Cardiac fibroblast (primary cell): Measurements from ENCODE around the gene MRPL50.

ENCODE experiments used
- DNase-seq, 2 donors: peaks; one replicate each; pipeline versions ENCODE4 v3.0.0 to v3.0.0-alpha.2; 2010; ENCODE audit warnings: low read depth in 2 of 2
- H3K4me3 ChIP-seq, 2 donors: replicated peaks in 1 of 2; 1 replicate in 1 of 2; 2 replicates in 1 of 2; pipeline ENCODE4 v1.5.1; 2011; ENCODE audit warnings: low read depth in 2 of 2, low read length in 2 of 2, mild to moderate bottlenecking in 2 of 2, moderate library complexity in 1 of 2
- TF ChIP-seq, protein P1 (sequence below): IDR thresholded peaks from one replicate; pipeline ENCODE4 v1.5.1; 2011; ENCODE audit warnings: low read depth, mild to moderate bottlenecking, low read length, inconsistent platforms

The MRPL50 gene

GRCh38 chr9:101398068-101398929 lies at the start of gene MRPL50, which contains the start of gene ZNF189:
Gene MRPL50 (minus strand): TSS chr9:101398618. CDS start chr9:101398592, 26 bp downstream.
Gene ZNF189 (plus strand): TSS chr9:101398851. CDS start chr9:101399157, 306 bp downstream.
- TF ChIP-seq, protein P1, sequence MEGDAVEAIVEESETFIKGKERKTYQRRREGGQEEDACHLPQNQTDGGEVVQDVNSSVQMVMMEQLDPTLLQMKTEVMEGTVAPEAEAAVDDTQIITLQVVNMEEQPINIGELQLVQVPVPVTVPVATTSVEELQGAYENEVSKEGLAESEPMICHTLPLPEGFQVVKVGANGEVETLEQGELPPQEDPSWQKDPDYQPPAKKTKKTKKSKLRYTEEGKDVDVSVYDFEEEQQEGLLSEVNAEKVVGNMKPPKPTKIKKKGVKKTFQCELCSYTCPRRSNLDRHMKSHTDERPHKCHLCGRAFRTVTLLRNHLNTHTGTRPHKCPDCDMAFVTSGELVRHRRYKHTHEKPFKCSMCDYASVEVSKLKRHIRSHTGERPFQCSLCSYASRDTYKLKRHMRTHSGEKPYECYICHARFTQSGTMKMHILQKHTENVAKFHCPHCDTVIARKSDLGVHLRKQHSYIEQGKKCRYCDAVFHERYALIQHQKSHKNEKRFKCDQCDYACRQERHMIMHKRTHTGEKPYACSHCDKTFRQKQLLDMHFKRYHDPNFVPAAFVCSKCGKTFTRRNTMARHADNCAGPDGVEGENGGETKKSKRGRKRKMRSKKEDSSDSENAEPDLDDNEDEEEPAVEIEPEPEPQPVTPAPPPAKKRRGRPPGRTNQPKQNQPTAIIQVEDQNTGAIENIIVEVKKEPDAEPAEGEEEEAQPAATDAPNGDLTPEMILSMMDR = no peak
- peak; percentile 99 for DNase-seq
- peak within 1 kb of the TSS; percentile 72 to 76 for H3K4me3 ChIP-seq

DNA sequence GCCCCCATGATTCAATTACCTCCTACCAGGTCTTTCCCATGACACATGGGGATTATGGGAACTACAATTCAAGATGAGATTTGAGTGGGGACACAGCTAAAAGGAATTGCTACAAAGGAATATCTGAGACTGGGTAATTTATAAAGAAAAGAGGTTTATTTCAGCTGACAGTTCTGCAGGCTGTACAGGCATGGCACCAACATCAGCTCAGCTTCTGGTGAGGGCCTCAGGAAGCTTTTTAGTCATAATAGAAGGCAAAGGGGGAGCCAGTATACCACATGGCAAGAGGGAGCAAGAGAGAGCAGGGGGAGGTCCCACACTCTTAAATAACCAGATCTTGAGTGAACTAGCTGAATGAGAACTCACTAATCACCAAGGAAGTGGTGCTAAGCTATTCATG lies 48.3 kb upstream of the MRPL50 start:
- TF ChIP-seq, protein P1 = no peak
- no peak overlapping the region for H3K4me3 ChIP-seq
- DNase-seq = no peak

- TF ChIP-seq, protein P1 = no peak
- peak in 1 of 2 donors; percentile 45 for DNase-seq
- H3K4me3 ChIP-seq = peak overlapping the region in 1 of 2 donors; percentile 9
Measured at GRCh38 chr9:101445353-101446029, 47.1 kb upstream of the MRPL50 start.

GRCh38 chr9:101443364-101443771 lies 45.0 kb upstream of the MRPL50 start:
- no peak overlapping the region for H3K4me3 ChIP-seq
- no peak for DNase-seq
- TF ChIP-seq, protein P1 = no peak

DNA sequence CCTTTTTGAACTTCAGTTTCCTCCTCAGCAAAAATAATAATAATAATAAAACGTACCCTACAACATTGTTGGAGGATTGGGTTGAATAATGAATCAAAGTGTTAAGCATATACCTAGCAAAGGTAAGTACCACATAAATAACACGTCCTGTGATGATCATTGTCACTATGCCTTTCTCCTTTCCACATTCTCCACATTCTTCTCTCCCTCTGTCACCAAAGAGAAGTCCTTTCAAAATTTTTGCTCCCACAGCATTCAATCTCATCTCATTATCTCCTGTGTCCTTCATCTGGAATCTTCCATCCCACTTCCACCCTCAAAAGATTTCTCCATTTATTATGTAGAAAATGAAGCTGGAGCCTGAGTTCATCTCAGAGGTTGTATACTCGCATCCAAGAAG lies 44.3 kb upstream of the MRPL50 start:
- H3K4me3 ChIP-seq = no peak overlapping the region
- DNase-seq = no peak
- TF ChIP-seq, protein P1 = no peak

DNA sequence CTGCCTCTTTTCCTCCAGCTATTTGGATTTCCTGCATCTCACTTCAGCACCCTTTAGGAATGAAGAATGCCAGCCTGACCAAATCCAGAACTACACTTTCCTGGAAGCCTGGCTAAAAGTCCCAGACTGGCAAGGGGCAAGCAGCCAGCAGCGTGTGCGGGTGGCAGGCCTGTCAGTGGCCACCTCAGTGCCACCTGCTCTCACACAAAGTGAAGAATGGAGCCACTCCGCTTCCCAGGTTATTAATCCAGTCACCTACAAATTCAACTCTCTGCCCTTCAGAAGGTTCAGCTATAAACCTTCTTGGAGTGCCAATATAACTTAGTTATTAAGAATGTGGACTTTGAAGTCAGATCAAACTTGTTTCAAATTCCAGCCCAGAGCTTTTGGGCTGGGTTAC lies 43.9 kb upstream of the MRPL50 start:
- H3K4me3 ChIP-seq = no peak overlapping the region
- TF ChIP-seq, protein P1 = no peak
- no peak for DNase-seq
